ENCODE data around the gene NR4A1. TPM values are rescaled to one million over a fixed set of nuclear protein-coding genes. Genes with fewer than 3 reads are reported as not detected.

NR4A1 gene
- total and polyA plus RNA-seq, 2 of the 13 experiments (the other 11 are each of a cell fraction or from before 2014, with no cell fraction given), result 5.7 to 15.2 TPM

GRCh38 chr12:52055731-52056711 is 4.8 kb downstream of the NR4A1 start:
- 96% methylated on average over 25 of the region's 27 CpGs for WGBS (ENCODE audit: low lambda C conversion rate)
- CTCF ChIA-PET (ENCODE audit: low intra/inter-chr PET ratio, low total read pairs), result no interaction called here
- in situ Hi-C loops (cut with HindIII; ENCODE audit: extremely low pct_ligation_motif_present, low pct_unique_long_range_greater_than_20kb), result no loop called here

More at GRCh38 chr12:52055731-52056711, 4.8 kb downstream of the NR4A1 start:
- ATAC-seq, result no peak
- H3K4me1 ChIP-seq (ENCODE audit: insufficient read depth, low read length), result peaks cover 28% of the 10 kb centered on the region
- no peak overlapping the region for H3K27ac ChIP-seq (ENCODE audit: extremely low read length, insufficient read depth, low read length)
- DNase-seq (ENCODE audit: low spot score), result no peak
- no peak overlapping the region for H2AFZ ChIP-seq (ENCODE audit: low read length)
- no peaks in the 10 kb centered on the region for H3K27me3 ChIP-seq (ENCODE audit: control insufficient read depth in 1 of 2, insufficient read depth in 2 of 2, low read length in 2 of 2)
- H3K9me3 ChIP-seq (ENCODE audit: low read length), result no peaks in the 10 kb centered on the region
- POLR2A ChIA-PET, result no interaction called here
- no peak for FAIRE-seq
- TF ChIP-seq AGO1 (IDR thresholded peaks at IDR 0.05; ENCODE audit: low read depth, low read length, poor library complexity, severe bottlenecking) (peak; percentile 98), ZNF850 (CRISPR knock-in tag; conservative IDR thresholded peaks at IDR 0.05) (no peak), AGO2 (optimal IDR thresholded peaks at IDR 0.05; ENCODE audit: low read depth, low read length) (peak; percentile 42), ZNF790 (CRISPR knock-in tag; IDR thresholded peaks at IDR 0.05; ENCODE audit: borderline replicate concordance) (no peak), IRX3 (CRISPR knock-in tag; IDR thresholded peaks at IDR 0.05; ENCODE audit: borderline replicate concordance, low read depth) (no peak), ZEB1 (IDR thresholded peaks at IDR 0.05; ENCODE audit: insufficient replicate concordance, low read depth) (no peak), ZNF382 (CRISPR knock-in tag; IDR thresholded peaks at IDR 0.05; ENCODE audit: borderline replicate concordance) (no peak), ZNF768 (CRISPR knock-in tag; IDR thresholded peaks at IDR 0.05) (no peak), ZNF225 (CRISPR knock-in tag; IDR thresholded peaks at IDR 0.05) (no peak), HOXD1 (CRISPR knock-in tag; IDR thresholded peaks at IDR 0.05) (no peak), MAFK (conservative IDR thresholded peaks at IDR 0.05 in 1 of 2, IDR thresholded peaks at IDR 0.05 in 1 of 2; ENCODE audit: low read length in 2 of 2) (no peak), PLRG1 (conservative IDR thresholded peaks at IDR 0.05) (no peak), GTF3A (CRISPR knock-in tag; conservative IDR thresholded peaks at IDR 0.05) (no peak)
- TF ChIP-seq, protein P1, sequence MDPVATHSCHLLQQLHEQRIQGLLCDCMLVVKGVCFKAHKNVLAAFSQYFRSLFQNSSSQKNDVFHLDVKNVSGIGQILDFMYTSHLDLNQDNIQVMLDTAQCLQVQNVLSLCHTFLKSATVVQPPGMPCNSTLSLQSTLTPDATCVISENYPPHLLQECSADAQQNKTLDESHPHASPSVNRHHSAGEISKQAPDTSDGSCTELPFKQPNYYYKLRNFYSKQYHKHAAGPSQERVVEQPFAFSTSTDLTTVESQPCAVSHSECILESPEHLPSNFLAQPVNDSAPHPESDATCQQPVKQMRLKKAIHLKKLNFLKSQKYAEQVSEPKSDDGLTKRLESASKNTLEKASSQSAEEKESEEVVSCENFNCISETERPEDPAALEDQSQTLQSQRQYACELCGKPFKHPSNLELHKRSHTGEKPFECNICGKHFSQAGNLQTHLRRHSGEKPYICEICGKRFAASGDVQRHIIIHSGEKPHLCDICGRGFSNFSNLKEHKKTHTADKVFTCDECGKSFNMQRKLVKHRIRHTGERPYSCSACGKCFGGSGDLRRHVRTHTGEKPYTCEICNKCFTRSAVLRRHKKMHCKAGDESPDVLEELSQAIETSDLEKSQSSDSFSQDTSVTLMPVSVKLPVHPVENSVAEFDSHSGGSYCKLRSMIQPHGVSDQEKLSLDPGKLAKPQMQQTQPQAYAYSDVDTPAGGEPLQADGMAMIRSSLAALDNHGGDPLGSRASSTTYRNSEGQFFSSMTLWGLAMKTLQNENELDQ (CRISPR knock-in tag; IDR thresholded peaks at IDR 0.05; ENCODE audit: borderline replicate concordance), result no peak
- TF ChIP-seq, protein P2, sequence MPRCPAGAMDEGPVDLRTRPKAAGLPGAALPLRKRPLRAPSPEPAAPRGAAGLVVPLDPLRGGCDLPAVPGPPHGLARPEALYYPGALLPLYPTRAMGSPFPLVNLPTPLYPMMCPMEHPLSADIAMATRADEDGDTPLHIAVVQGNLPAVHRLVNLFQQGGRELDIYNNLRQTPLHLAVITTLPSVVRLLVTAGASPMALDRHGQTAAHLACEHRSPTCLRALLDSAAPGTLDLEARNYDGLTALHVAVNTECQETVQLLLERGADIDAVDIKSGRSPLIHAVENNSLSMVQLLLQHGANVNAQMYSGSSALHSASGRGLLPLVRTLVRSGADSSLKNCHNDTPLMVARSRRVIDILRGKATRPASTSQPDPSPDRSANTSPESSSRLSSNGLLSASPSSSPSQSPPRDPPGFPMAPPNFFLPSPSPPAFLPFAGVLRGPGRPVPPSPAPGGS (CRISPR knock-in tag; IDR thresholded peaks at IDR 0.05), result no peak
- TF ChIP-seq, protein P3, sequence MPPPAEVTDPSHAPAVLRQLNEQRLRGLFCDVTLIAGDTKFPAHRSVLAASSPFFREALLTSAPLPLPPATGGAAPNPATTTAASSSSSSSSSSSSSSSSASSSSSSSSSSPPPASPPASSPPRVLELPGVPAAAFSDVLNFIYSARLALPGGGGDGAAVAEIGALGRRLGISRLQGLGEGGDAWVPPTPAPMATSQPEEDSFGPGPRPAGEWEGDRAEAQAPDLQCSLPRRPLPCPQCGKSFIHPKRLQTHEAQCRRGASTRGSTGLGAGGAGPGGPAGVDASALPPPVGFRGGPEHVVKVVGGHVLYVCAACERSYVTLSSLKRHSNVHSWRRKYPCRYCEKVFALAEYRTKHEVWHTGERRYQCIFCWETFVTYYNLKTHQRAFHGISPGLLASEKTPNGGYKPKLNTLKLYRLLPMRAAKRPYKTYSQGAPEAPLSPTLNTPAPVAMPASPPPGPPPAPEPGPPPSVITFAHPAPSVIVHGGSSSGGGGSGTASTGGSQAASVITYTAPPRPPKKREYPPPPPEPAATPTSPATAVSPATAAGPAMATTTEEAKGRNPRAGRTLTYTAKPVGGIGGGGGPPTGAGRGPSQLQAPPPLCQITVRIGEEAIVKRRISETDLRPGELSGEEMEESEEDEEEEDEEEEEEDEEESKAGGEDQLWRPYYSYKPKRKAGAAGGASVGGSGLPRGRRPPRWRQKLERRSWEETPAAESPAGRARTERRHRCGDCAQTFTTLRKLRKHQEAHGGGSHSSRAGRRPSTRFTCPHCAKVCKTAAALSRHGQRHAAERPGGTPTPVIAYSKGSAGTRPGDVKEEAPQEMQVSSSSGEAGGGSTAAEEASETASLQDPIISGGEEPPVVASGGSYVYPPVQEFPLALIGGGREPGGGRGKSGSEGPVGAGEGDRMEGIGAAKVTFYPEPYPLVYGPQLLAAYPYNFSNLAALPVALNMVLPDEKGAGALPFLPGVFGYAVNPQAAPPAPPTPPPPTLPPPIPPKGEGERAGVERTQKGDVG (CRISPR knock-in tag; IDR thresholded peaks at IDR 0.05; ENCODE audit: borderline replicate concordance), result no peak
- no peak overlapping the region for H3K4me3 ChIP-seq (replicated peaks in 1 of 3; ENCODE audit: insufficient read depth in 1 of 3, low read depth in 2 of 3, low read length in 3 of 3)
- no TSS peak for BruUV-seq (replicated peaks)
- peaks cover 21% of the 10 kb centered on the region for H3K79me2 ChIP-seq (ENCODE audit: insufficient read depth, low read length)
- peaks cover 9 to 39% of the 10 kb centered on the region in 2 experiments for H3K36me3 ChIP-seq (replicated peaks in 1 of 2; ENCODE audit: control insufficient read depth in 1 of 2, insufficient read depth in 2 of 2, low read length in 2 of 2)
- no peak overlapping the region for H3K4me2 ChIP-seq (ENCODE audit: low read depth, low read length)
- H3K9ac ChIP-seq (ENCODE audit: insufficient read depth, low read depth, low read length), result no peak overlapping the region
- H4K20me1 ChIP-seq (ENCODE audit: insufficient read depth, low read length), result peaks cover 7% of the 10 kb centered on the region; the same call in 1 of the 2 replicates
- intact Hi-C loops (cut with micrococcal nuclease; ENCODE audit: unreplicated experiment), result no loop called here

All from HepG2 (cell line).